ENCODE measurements around the gene SLITRK2. TPM values are rescaled to one million over a fixed set of nuclear protein-coding genes. Genes with fewer than 3 reads are reported as not detected.

The SLITRK2 gene
- polyA plus RNA-seq, 1 donor (not counting 4 experiments of a cell fraction or from before 2014, with no cell fraction given) = not detected

GRCh38 chrX:145823132-145823531 is 5.5 kb downstream of the SLITRK2 start:
- Histone ChIP-seq H3K9me1 (ENCODE audit: control insufficient read depth, extremely low read depth, insufficient read depth, low read length) (no peaks in the 10 kb centered on the region), H3K4me1 (ENCODE audit: control insufficient read depth, extremely low read depth, insufficient read depth, low read length) (no peaks in the 10 kb centered on the region), H3K4me3 (ENCODE audit: control insufficient read depth in 2 of 3, extremely low read depth in 1 of 3, insufficient read depth in 2 of 3, low read depth in 1 of 3, low read length in 3 of 3) (no peak overlapping the region), H3K9ac (ENCODE audit: control insufficient read depth, extremely low read depth, insufficient read depth, low read length) (no peak overlapping the region), H3K27ac (ENCODE audit: control insufficient read depth, insufficient read depth, low read length) (no peak overlapping the region), H4K20me1 (ENCODE audit: control insufficient read depth, extremely low read depth, insufficient read depth, low read length) (no peaks in the 10 kb centered on the region), H3K4me2 (ENCODE audit: control insufficient read depth, extremely low read depth, insufficient read depth, low read depth, low read length) (no peak overlapping the region), H3K27me3 (ENCODE audit: control insufficient read depth, extremely low read depth, insufficient read depth, low read length) (peaks cover 8% of the 10 kb centered on the region), H3K36me3 (ENCODE audit: control insufficient read depth in 2 of 2, extremely low read depth in 1 of 2, insufficient read depth in 2 of 2, low read length in 2 of 2) (no peaks in the 10 kb centered on the region), H3K9me3 (ENCODE audit: control insufficient read depth, low read depth, low read length) (no peaks in the 10 kb centered on the region), H3K79me2 (ENCODE audit: control insufficient read depth, insufficient read depth, low read length) (no peaks in the 10 kb centered on the region), H2AFZ (ENCODE audit: control insufficient read depth, low read length) (no peak overlapping the region)
- dilution Hi-C loops (cut with MboI; ENCODE audit: extremely low pct_ligation_motif_present, low sequenced_read_pairs) = no loop called here
- DNase-seq (ENCODE audit: low read depth, low spot score) (no peak), FAIRE-seq (no peak)
- TF ChIP-seq CTCF (optimal IDR thresholded peaks at IDR 0.05 in 1 of 3, IDR thresholded peaks at IDR 0.05 in 1 of 3, conservative IDR thresholded peaks at IDR 0.05 in 1 of 3; ENCODE audit: extremely low read depth in 1 of 3, insufficient read depth in 2 of 3, low read length in 3 of 3) (no peak), EZH2 (IDR thresholded peaks at IDR 0.05; ENCODE audit: low read length) (no peak)

GRCh38 chrX:145825896-145826295 is 8.3 kb downstream of the SLITRK2 start:
- Histone ChIP-seq H3K9me1 (ENCODE audit: control insufficient read depth, extremely low read depth, insufficient read depth, low read length) (no peaks in the 10 kb centered on the region), H2AFZ (ENCODE audit: control insufficient read depth, low read length) (no peak overlapping the region), H3K79me2 (ENCODE audit: control insufficient read depth, insufficient read depth, low read length) (no peaks in the 10 kb centered on the region), H3K4me2 (ENCODE audit: control insufficient read depth, extremely low read depth, insufficient read depth, low read depth, low read length) (no peak overlapping the region), H3K9ac (ENCODE audit: control insufficient read depth, extremely low read depth, insufficient read depth, low read length) (no peak overlapping the region), H3K27me3 (ENCODE audit: control insufficient read depth, extremely low read depth, insufficient read depth, low read length) (no peaks in the 10 kb centered on the region), H3K4me3 (ENCODE audit: control insufficient read depth in 2 of 3, extremely low read depth in 1 of 3, insufficient read depth in 2 of 3, low read depth in 1 of 3, low read length in 3 of 3) (no peak overlapping the region), H3K4me1 (ENCODE audit: control insufficient read depth, extremely low read depth, insufficient read depth, low read length) (no peaks in the 10 kb centered on the region), H4K20me1 (ENCODE audit: control insufficient read depth, extremely low read depth, insufficient read depth, low read length) (no peaks in the 10 kb centered on the region), H3K9me3 (ENCODE audit: control insufficient read depth, low read depth, low read length) (no peaks in the 10 kb centered on the region), H3K36me3 (ENCODE audit: control insufficient read depth in 2 of 2, extremely low read depth in 1 of 2, insufficient read depth in 2 of 2, low read length in 2 of 2) (no peaks in the 10 kb centered on the region), H3K27ac (ENCODE audit: control insufficient read depth, insufficient read depth, low read length) (no peak overlapping the region)
- DNase-seq (ENCODE audit: low read depth, low spot score) = no peak
- FAIRE-seq = no peak
- dilution Hi-C loops (cut with MboI; ENCODE audit: extremely low pct_ligation_motif_present, low sequenced_read_pairs) = no loop called here
- TF ChIP-seq CTCF (optimal IDR thresholded peaks at IDR 0.05 in 1 of 3, IDR thresholded peaks at IDR 0.05 in 1 of 3, conservative IDR thresholded peaks at IDR 0.05 in 1 of 3; ENCODE audit: extremely low read depth in 1 of 3, insufficient read depth in 2 of 3, low read length in 3 of 3) = no peak

All from keratinocyte (primary cell).